DOHH2 (cell line): ENCODE measurements around the gene TNFRSF13B.

ENCODE experiments used
- H3F3A ChIP-seq: fragments of 200-600 bp; sonication (generic), shearing (Covaris generic); 2 replicates; pipeline ENCODE4 v1.6.0; 2016; ENCODE audit warnings: antibody characterized with exemption, mild to moderate bottlenecking; ENCODE audit not compliant: control insufficient read depth, insufficient read depth
- H3K27ac ChIP-seq: fragments of 200-600 bp; sonication (generic); 2 replicates; pipeline ENCODE4 v1.5.1; 2014; ENCODE audit warnings: low read depth, mild to moderate bottlenecking, low read length, moderate library complexity
- H3K27me3 ChIP-seq: fragments of 200-600 bp; sonication (generic); 2 replicates; pipeline ENCODE4 v1.6.1; 2014; ENCODE audit warnings: mild to moderate bottlenecking, low read length, mixed read lengths; ENCODE audit not compliant: control insufficient read depth
- H3K36me3 ChIP-seq: fragments of 200-600 bp; sonication (generic); 2 replicates; pipeline ENCODE4 v1.6.1; 2014; ENCODE audit warnings: mild to moderate bottlenecking, low read length, moderate library complexity, mixed read lengths; ENCODE audit not compliant: control insufficient read depth
- H3K4me1 ChIP-seq: fragments of 200-600 bp; sonication (generic); 2 replicates; pipeline ENCODE4 v1.6.1; 2014; ENCODE audit warnings: mild to moderate bottlenecking, low read length, mixed read lengths; ENCODE audit not compliant: control insufficient read depth
- H3K4me2 ChIP-seq: fragments of 200-600 bp; sonication (generic); 2 replicates; pipeline ENCODE4 v1.6.0; 2014; ENCODE audit warnings: mild to moderate bottlenecking, low read length, moderate library complexity
- H3K4me3 ChIP-seq: fragments of 200-600 bp; sonication (generic); 2 replicates; pipeline ENCODE4 v1.5.1; 2014; ENCODE audit warnings: mild to moderate bottlenecking, low read length, mixed read lengths
- H3K79me2 ChIP-seq: fragments of 200-600 bp; sonication (generic); 2 replicates; pipeline ENCODE4 v1.6.1; 2014; ENCODE audit warnings: mild to moderate bottlenecking, low read length, mixed read lengths; ENCODE audit not compliant: control insufficient read depth
- H3K9me2 ChIP-seq: fragments of 200-600 bp; sonication (generic); replicated peaks from 2 replicates; pipeline ENCODE4 v1.6.1; 2014; ENCODE audit warnings: mild to moderate bottlenecking, low read length, mixed read lengths; ENCODE audit not compliant: control insufficient read depth
- H3K9me3 ChIP-seq: fragments of 200-600 bp; sonication (generic); 2 replicates; pipeline ENCODE4 v1.6.1; 2014; ENCODE audit warnings: antibody characterized with exemption, low read length, mixed read lengths; ENCODE audit not compliant: control insufficient read depth, insufficient read depth
- H4K20me1 ChIP-seq: fragments of 200-600 bp; sonication (generic); 2 replicates; pipeline ENCODE4 v1.6.0; 2014; ENCODE audit warnings: low read depth, mild to moderate bottlenecking, antibody characterized with exemption, low read length, moderate library complexity; ENCODE audit not compliant: control insufficient read depth, insufficient read depth
- EZH2phosphoT487 ChIP-seq: fragments of 200-600 bp; sonication (generic); IDR thresholded peaks from 2 replicates; pipeline ENCODE4 v1.6.1; 2017; ENCODE audit warnings: borderline replicate concordance, mild to moderate bottlenecking, antibody characterized with exemption, low read length, moderate library complexity, mixed read lengths
- TF ChIP-seq, protein P1 (sequence below): fragments of 200-600 bp; sonication (generic); IDR thresholded peaks from one replicate; pipeline ENCODE4 v1.5.1; 2014; ENCODE audit warnings: antibody characterized with exemption, mild to moderate bottlenecking, low read depth, low read length; ENCODE audit not compliant: poor library complexity, severe bottlenecking

The TNFRSF13B gene

DNA sequence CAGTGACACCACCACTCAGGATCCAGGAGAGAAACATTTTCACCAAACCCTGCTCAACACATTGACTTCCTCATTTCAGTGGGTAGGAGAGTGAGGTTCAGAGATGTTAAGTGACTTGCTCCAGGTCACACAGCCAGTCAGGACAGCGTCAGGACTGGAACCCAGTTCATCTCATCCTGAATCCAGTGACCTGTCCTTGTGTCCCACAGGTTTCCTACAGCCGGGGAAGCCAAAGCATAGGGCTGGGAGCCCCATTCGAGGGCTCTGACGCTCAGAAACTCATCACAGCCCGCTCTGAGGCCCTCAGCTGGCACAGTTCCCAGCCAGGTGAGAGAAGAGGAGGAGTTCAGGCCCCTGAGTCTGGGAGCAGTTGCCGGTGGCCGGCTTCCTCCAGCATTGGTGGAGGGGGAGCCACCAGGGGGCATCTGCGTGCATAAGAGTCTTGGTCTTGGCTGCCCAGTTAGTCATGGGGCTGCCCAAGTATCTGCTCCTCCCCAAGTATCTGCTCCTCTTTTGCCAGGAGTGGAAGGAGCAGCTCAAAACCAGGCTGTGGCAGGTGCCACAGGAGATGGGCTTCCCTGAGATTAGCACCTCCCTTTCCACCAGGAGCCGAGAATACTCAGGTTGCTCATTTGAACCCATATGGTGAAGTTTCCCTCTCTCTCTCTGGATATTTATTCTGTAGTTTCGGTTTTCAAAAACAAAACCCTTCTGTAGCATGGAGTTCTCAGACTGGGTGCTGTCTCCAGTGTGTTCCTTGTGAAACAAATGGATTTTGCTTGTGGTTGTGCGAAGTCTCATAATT is 56.0 kb downstream of the TNFRSF13B start:
- H3F3A ChIP-seq, result no peaks in the 10 kb centered on the region
- no peak for TF ChIP-seq EZH2phosphoT487
- TF ChIP-seq, protein P1, sequence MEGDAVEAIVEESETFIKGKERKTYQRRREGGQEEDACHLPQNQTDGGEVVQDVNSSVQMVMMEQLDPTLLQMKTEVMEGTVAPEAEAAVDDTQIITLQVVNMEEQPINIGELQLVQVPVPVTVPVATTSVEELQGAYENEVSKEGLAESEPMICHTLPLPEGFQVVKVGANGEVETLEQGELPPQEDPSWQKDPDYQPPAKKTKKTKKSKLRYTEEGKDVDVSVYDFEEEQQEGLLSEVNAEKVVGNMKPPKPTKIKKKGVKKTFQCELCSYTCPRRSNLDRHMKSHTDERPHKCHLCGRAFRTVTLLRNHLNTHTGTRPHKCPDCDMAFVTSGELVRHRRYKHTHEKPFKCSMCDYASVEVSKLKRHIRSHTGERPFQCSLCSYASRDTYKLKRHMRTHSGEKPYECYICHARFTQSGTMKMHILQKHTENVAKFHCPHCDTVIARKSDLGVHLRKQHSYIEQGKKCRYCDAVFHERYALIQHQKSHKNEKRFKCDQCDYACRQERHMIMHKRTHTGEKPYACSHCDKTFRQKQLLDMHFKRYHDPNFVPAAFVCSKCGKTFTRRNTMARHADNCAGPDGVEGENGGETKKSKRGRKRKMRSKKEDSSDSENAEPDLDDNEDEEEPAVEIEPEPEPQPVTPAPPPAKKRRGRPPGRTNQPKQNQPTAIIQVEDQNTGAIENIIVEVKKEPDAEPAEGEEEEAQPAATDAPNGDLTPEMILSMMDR, result peak; percentile 68
- no peak overlapping the region for H3K4me2 ChIP-seq
- 0 out of 2 replicates have a peak, but pooled peaks cover 3% of the 10 kb centered on the region for H3K4me1 ChIP-seq
- H3K9me2 ChIP-seq, result no peaks in the 10 kb centered on the region
- no peaks in the 10 kb centered on the region for H3K36me3 ChIP-seq
- no peaks in the 10 kb centered on the region for H4K20me1 ChIP-seq
- H3K27me3 ChIP-seq, result peaks cover 15% of the 10 kb centered on the region
- H3K4me3 ChIP-seq, result no peak overlapping the region
- no peaks in the 10 kb centered on the region for H3K79me2 ChIP-seq
- no peak overlapping the region for H3K27ac ChIP-seq
- no peaks in the 10 kb centered on the region for H3K9me3 ChIP-seq

- H3K4me1 ChIP-seq, result 0 out of 2 replicates have a peak, but pooled peaks cover 3% of the 10 kb centered on the region
- TF ChIP-seq, protein P1, result no peak
- TF ChIP-seq EZH2phosphoT487, result no peak
- no peaks in the 10 kb centered on the region for H3K36me3 ChIP-seq
- no peaks in the 10 kb centered on the region for H4K20me1 ChIP-seq
- no peak overlapping the region for H3K27ac ChIP-seq
- H3K79me2 ChIP-seq, result no peaks in the 10 kb centered on the region
- no peaks in the 10 kb centered on the region for H3K9me2 ChIP-seq
- H3K4me3 ChIP-seq, result no peak overlapping the region
- H3K9me3 ChIP-seq, result no peaks in the 10 kb centered on the region
- no peaks in the 10 kb centered on the region for H3F3A ChIP-seq
- H3K27me3 ChIP-seq, result peaks cover 29% of the 10 kb centered on the region
- no peak overlapping the region for H3K4me2 ChIP-seq
These were observed 58.5 kb downstream of the TNFRSF13B start for GRCh38 chr17:16913463-16913862.

GRCh38 chr17:16912021-16912962 is 59.6 kb downstream of the TNFRSF13B start:
- Histone ChIP-seq H3F3A (no peaks in the 10 kb centered on the region), H3K36me3 (no peaks in the 10 kb centered on the region), H3K4me1 (0 out of 2 replicates have a peak, but pooled peaks cover 3% of the 10 kb centered on the region), H3K79me2 (no peaks in the 10 kb centered on the region), H4K20me1 (no peaks in the 10 kb centered on the region), H3K27ac (no peak overlapping the region), H3K4me2 (no peak overlapping the region), H3K27me3 (peaks cover 36% of the 10 kb centered on the region), H3K9me3 (no peaks in the 10 kb centered on the region), H3K4me3 (no peak overlapping the region), H3K9me2 (no peaks in the 10 kb centered on the region)
- TF ChIP-seq, protein P1, result no peak
- no peak for TF ChIP-seq EZH2phosphoT487
